Activated T-helper 1 cell treated with anti-CD3 and anti-CD28 coated beads, Interleukin-12 subunit alpha, Interleukin-12 subunit beta, Interleukin-2, Interleukin-4 antibody, amounts not matched to agents 30 ng/mL and 10 ng/mL and 1 ng/mL, durations not matched to agents 14 hours and 24 hours and 36 hours (primary cell): ENCODE measurements around the gene ZNF354B. TPM values are rescaled to one million over a fixed set of nuclear protein-coding genes. Genes with fewer than 3 reads are reported as not detected.
A peak's percentile ranks its signal among the peaks of the same experiment; 100 is the strongest.
"Not testable (repeated sequence)": the region's sequence is repeated elsewhere in the genome, so short reads cannot be mapped to it uniquely, and the experiment has no call there.

ENCODE experiments used
- DNase-seq: peaks from one replicate; pipeline ENCODE4 v3.0.0; 2021; ENCODE audit warnings: low spot score
- H3K27ac Mint-ChIP-seq: one replicate; pipeline ENCODE4 v1.8.0; 2021; ENCODE audit warnings: mild to moderate bottlenecking, mixed read lengths
- H3K27me3 Mint-ChIP-seq: one replicate; pipeline ENCODE4 v1.8.0; 2022; ENCODE audit warnings: mild to moderate bottlenecking, moderate library complexity, mixed read lengths; ENCODE audit not compliant: insufficient read depth
- H3K36me3 Mint-ChIP-seq: one replicate; pipeline ENCODE4 v1.8.0; 2021; ENCODE audit warnings: low read depth, mixed read lengths
- H3K4me1 Mint-ChIP-seq: one replicate; pipeline ENCODE4 v1.8.0; 2021; ENCODE audit warnings: low read depth, mixed read lengths
- H3K4me3 Mint-ChIP-seq: one replicate; pipeline ENCODE4 v1.8.0; 2021; ENCODE audit warnings: mild to moderate bottlenecking, moderate library complexity, mixed read lengths
- H3K9me3 Mint-ChIP-seq: one replicate; pipeline ENCODE4 v1.8.0; 2021; ENCODE audit warnings: mixed read lengths
- intact Hi-C: fragments of 100-400 bp; cut with micrococcal nuclease; formaldehyde crosslinking; loops from one replicate; pipeline ENCODE4 v1.15.1; 2024
- total RNA-seq: library from RNA; stranded (reverse); gene quantifications from 2 replicates; pipeline ENCODE4 v1.2.3, GENCODE V29; 2022

The ZNF354B gene
- 15.2 and 15.3 TPM in 2 replicates for total RNA-seq

DNA sequence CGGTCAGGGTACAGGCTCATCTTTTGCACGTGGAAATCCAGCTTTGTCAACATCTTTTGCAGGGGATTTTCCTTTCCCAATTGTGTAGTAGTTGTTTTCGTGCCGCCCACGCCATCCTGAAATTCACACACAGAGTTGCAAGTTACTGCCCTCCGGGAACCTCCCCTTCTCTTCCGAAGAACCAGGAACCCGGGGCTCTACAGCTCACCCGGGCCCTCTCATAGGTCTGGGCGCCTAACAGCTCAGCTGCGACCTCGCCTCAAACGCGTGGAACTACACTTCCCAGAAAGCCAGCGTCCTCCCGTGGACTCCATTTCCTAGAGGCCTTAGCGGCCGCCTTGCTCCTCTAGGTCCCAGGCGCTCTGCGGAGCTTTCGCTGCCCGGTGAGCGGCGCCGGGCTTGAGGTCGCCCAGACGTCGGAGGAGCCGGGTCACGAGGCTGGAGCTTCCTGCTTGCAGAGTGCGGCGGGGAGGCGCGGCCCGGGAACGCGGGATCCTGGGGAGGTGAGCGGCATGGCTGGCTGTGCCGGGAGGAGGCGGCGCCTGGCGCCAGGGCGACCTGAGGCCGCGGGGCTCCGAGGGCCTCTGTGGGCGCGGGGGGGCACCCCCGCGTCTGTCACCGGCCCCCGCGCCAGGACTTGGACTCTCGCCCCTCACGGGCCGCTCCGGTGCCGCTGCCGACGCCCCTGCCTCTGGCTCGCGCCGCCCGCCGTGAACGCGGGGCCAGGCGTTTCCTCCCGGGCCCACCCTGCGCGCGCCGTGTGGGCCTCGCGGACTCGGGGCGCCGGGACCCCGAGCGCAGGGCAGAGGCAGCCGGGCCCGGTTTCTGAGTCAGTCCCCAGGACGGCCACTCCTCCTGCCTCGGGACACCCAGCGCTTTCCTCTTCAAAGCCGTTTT is at the start of gene ZNF354B:
Gene ZNF354B, plus strand, starts transcription at position 329 of the 897 bp plus-strand sequence. CDS start 1,095 bp downstream, outside the sequence.
- Mint-ChIP-seq H3K27me3 (no peaks in the 10 kb centered on the region), H3K36me3 (peaks cover 21% of the 10 kb centered on the region), H3K9me3 (peaks cover 6% of the 10 kb centered on the region), H3K27ac (peak within 1 kb of the TSS; percentile 75), H3K4me1 (peaks cover 25% of the 10 kb centered on the region), H3K4me3 (peak within 1 kb of the TSS; percentile 88)
- intact Hi-C loops: loop anchor here (1.0 to 10.0 kb wide), 6 partner anchors 130 to 1632 kb away; partner anchors contain the start of genes CLK4, CNOT6, ZNF354A and ZNF354C
- peak; percentile 79 for DNase-seq

DNA sequence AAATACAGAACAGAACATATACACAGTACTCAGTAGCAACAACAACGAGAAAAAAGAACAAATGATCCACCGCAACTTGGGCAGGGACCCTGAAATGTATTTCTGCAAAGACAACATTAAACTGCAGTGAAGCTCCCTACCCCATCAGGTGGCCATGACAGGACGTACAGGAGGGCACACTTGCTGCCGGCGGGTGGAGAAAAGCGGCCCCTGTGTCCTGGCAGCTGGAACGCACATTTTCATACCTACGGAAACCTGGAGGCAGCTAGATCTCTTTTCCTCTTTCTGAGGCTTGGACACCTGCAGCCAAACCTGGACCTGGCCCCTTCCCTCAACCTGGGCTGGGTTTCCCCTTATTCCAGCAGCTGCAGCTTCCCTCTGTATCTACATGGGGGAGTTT is 42.2 kb upstream of the ZNF354B start:
- no peak for DNase-seq
- Mint-ChIP-seq H3K36me3 (no peaks in the 10 kb centered on the region), H3K27me3 (no peaks in the 10 kb centered on the region), H3K4me3 (no peak overlapping the region), H3K4me1 (no peaks in the 10 kb centered on the region), H3K9me3 (peaks cover 20% of the 10 kb centered on the region), H3K27ac (no peak overlapping the region)
- intact Hi-C loops: no loop called here

DNA sequence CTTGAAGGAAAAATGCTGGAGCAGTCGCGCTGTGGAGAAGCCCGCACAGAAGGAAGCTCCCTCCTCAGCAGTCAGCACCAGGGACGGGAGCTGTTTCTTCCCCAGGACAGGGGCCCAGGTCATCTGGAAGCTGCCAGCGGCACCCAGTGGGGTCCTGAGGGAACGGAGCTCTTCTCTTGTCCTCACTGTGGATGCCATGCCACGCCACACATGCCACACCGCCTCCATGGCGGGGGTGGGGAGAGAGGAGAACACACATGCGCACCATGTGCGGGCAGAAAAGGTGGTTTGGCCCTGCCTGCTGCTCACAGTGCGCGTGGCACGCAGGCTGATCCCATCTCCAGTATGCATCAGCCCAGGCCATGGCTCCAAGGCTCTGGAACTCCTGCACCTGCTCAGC is 41.7 kb upstream of the ZNF354B start:
- H3K27ac Mint-ChIP-seq: no peak overlapping the region
- H3K36me3 Mint-ChIP-seq: no peaks in the 10 kb centered on the region
- H3K4me1 Mint-ChIP-seq: no peaks in the 10 kb centered on the region
- H3K27me3 Mint-ChIP-seq: no peaks in the 10 kb centered on the region
- intact Hi-C loops: no loop called here
- no peak overlapping the region for H3K4me3 Mint-ChIP-seq
- no peak for DNase-seq
- peaks cover 16% of the 10 kb centered on the region for H3K9me3 Mint-ChIP-seq

DNA sequence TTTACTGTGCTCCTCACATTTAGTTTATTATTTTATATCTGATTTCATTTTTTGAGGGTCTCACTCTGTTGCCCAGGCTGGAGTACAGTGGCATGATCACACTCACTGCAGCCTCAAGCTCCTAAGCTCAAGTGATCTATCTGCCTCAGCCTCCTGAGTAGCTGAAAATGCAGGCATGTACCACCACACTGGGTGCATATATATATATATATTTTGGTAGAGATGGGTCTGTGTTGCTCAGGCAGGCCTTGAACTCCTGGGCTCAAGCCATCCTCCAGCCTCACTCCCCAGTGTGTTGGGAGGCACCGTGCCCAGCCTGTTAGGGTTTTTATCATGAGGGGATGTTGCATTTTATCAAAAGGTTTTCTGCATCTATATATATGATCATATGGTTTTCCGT is 39.8 kb upstream of the ZNF354B start:
- DNase-seq: no peak
- H3K9me3 Mint-ChIP-seq: peaks cover 7% of the 10 kb centered on the region
- intact Hi-C loops: no loop called here
- H3K4me1 Mint-ChIP-seq: no peaks in the 10 kb centered on the region
- H3K36me3 Mint-ChIP-seq: no peaks in the 10 kb centered on the region
- no peaks in the 10 kb centered on the region for H3K27me3 Mint-ChIP-seq
- H3K27ac Mint-ChIP-seq: no peak overlapping the region
- no peak overlapping the region for H3K4me3 Mint-ChIP-seq

DNA sequence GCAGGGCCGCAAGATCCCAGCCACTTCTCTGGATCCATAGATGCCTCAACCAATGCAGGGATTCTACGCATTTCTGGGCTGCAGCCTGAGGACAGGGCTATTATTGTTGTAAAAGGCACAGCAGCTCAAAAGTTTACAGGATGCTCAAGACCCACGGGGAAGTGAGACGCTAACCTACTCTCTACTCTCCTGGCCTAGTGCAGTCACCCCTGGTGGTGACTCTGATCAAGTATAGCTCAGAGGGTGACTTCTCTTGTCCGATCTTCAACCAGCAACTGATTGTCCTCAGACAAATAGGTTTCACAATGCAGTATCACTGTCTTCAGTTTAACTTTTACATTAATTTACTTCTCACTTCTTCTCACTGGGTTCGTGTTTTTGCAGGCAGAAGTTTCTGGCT is 34.3 kb upstream of the ZNF354B start:
- no peaks in the 10 kb centered on the region for H3K36me3 Mint-ChIP-seq
- no peaks in the 10 kb centered on the region for H3K27me3 Mint-ChIP-seq
- no peak for DNase-seq
- no peak overlapping the region for H3K27ac Mint-ChIP-seq
- peaks cover 13% of the 10 kb centered on the region for H3K9me3 Mint-ChIP-seq
- intact Hi-C loops: no loop called here
- H3K4me3 Mint-ChIP-seq: no peak overlapping the region
- H3K4me1 Mint-ChIP-seq: no peaks in the 10 kb centered on the region

DNA sequence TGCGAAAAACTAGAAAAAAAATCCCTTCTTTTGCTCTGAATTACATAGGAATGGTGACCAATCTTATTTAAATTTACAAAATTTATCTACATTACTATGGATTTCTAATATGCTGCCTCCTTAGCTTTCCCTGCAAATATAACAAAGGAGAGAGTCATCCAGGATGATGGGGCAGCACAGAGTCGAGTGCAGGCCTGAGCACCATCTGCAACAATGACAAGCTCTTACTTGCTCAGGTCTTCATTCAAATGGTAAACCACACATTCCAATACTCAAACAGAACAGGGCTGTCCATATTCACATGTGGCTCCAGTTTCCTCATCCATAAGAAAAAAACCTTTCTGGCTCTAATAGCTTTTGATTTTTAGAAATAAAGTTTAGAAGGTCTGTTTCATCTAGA is 33.5 kb upstream of the ZNF354B start:
- intact Hi-C loops: no loop called here
- peaks cover 9% of the 10 kb centered on the region for H3K9me3 Mint-ChIP-seq
- no peaks in the 10 kb centered on the region for H3K36me3 Mint-ChIP-seq
- no peaks in the 10 kb centered on the region for H3K4me1 Mint-ChIP-seq
- no peak for DNase-seq
- no peak overlapping the region for H3K27ac Mint-ChIP-seq
- no peaks in the 10 kb centered on the region for H3K27me3 Mint-ChIP-seq
- H3K4me3 Mint-ChIP-seq: no peak overlapping the region

DNA sequence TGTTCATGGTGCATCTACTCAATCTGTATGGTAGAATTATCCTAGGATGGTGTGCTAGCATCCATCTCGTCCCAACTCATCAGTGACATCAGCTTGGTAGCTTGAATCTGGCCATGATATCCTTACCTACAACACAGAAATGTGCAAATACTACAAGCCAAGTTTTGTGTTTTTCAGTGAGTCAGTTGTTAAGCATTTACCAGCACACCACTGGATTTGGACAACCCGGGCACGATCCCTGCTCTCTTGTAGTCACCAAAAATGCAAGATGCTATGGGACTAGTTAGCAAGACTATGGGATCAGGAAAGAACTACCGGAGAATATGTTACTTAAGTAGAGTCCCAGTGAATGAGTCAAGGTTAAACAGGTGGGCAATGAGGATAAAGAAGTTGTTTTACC is 32.1 kb upstream of the ZNF354B start:
- no peaks in the 10 kb centered on the region for H3K27me3 Mint-ChIP-seq
- H3K4me3 Mint-ChIP-seq: no peak overlapping the region
- H3K9me3 Mint-ChIP-seq: peaks cover 10% of the 10 kb centered on the region
- no peak for DNase-seq
- no peaks in the 10 kb centered on the region for H3K36me3 Mint-ChIP-seq
- H3K27ac Mint-ChIP-seq: no peak overlapping the region
- no peaks in the 10 kb centered on the region for H3K4me1 Mint-ChIP-seq
- intact Hi-C loops: no loop called here

DNA sequence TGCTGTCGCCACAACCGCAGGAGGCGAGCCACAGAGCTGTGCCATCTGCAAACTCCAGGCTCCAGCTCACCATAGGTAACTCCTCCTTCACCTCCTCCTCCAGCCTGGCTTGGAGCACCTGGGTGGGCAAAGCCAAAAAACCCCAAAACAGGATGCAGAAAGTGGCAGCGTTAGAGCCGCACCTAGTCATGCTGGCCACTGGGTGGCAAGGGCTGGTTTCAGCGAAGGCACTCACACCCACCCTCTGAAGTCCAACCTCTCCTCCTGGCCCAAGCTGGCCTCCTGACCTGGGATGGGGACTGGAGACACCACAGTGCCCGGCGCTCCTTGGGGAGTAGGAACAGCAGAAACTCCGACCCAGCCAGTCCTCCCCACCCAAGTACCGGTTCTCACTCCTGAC is 28.7 kb upstream of the ZNF354B start:
- Mint-ChIP-seq H3K4me3 (no peak overlapping the region), H3K27ac (no peak overlapping the region), H3K36me3 (no peaks in the 10 kb centered on the region), H3K9me3 (peaks cover 5% of the 10 kb centered on the region), H3K4me1 (no peaks in the 10 kb centered on the region), H3K27me3 (no peaks in the 10 kb centered on the region)
- intact Hi-C loops: no loop called here
- DNase-seq: no peak

DNA sequence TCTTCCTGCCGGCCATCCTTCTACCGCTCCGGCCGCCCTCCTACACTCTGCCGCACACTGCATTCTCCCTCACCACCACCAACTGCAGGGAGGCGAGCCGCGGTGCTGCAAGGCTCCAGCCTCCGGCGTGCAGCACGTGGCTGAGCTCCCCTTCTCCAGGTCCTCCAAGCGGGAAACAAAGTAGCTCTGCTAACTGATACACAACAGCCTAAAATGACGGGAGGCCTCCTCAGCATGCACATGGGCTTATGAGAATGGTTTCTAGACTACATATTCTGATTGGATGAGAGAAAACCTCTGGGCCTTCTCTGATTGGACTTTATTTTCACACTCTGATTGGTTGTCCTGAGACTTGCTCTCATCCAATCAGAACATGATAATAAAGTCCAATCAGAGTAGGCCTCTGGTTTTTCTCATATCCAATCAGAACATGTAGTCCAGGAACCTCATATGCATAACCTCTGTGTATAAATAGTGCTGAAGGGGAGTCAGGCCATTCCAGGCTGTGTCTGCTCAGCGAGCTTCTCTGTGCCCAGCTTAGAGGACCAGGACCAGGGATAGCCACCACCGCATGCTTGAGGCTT is 27.0 kb upstream of the ZNF354B start:
- no peak for DNase-seq
- H3K4me3 Mint-ChIP-seq: no peak overlapping the region
- H3K4me1 Mint-ChIP-seq: no peaks in the 10 kb centered on the region

DNA sequence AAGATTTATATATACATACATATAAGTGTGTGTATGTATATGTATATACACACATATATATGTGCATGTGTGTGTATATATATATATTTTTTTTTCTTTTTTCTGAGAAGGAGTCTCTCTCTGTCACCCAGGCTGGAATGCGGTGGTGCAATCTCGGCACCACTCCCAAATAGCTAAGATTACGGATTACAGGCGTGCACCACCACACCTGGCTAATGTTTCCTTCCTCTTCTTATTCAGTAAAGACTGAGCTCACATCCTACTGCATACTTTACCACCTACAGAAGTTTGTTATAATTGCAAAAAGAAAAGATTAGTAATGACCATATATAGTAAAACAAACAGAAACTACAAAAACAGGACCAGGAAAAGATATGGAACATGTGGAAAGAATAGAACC is 23.1 kb upstream of the ZNF354B start:
- intact Hi-C loops: no loop called here
- Mint-ChIP-seq H3K27me3 (no peaks in the 10 kb centered on the region), H3K4me3 (no peak overlapping the region), H3K36me3 (no peaks in the 10 kb centered on the region), H3K27ac (no peak overlapping the region), H3K4me1 (no peaks in the 10 kb centered on the region), H3K9me3 (peaks cover 5% of the 10 kb centered on the region)
- DNase-seq: no peak

More for the DNA sequence above, 27.0 kb upstream of the ZNF354B start:
- Mint-ChIP-seq H3K27me3 (no peaks in the 10 kb centered on the region), H3K36me3 (no peaks in the 10 kb centered on the region), H3K9me3 (peaks cover 5% of the 10 kb centered on the region), H3K27ac (no peak overlapping the region)
- intact Hi-C loops: no loop called here

DNA sequence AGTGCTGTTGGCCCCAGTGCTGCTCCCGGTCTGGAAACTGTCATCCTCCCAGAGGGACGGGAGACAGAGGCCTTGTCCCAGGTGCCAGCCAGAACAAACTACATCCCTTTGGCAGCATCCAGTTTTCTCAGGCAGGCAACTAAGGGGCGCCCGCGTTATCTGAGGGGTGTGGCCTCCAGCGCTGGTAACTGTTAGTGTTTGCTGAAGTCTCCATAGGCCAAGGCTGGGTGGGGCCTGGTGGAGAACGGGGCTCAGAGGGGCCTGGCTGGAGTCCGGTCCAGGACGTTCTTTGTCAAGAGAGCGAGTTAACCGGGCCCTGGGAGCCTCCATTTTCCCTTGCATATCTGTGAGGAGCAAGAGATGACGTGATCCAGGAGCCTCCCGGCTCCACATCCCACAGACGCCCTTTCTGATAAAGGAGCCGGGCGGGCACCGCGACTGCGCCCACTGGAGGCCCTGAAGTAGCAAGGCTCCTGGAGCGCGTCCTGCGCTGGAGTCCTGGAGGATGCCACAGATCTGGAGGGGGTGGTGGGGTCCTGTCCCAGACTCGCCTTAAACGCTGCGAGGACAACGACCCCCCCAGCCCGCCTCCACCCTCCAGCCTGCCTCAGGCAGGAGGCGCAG is 20.9 kb upstream of the ZNF354B start:
- intact Hi-C loops: not testable (repeated sequence)

DNA sequence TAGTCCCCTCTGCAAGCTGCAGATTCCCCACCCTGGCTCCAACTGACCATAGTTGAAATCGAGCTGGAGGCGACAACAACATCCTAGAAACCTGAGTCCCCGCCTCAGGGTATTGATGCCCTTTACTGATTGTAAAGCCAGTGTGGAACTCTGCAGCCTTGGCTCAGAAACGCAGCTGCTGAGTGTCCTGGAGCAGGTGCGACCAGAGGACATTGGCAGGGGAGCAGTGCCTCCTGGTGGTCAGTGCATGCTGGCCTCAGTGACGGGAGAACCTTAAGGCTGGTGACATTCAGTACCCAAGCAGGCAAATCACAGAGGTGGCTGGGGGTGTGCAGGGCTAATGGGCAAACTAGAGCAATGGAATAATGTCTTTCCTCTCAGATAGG is 20.4 kb upstream of the ZNF354B start:
- peak; percentile 7 for DNase-seq
- Mint-ChIP-seq H3K27ac (no peak overlapping the region), H3K27me3 (no peaks in the 10 kb centered on the region), H3K4me1 (no peaks in the 10 kb centered on the region), H3K9me3 (no peaks in the 10 kb centered on the region), H3K36me3 (no peaks in the 10 kb centered on the region), H3K4me3 (no peak overlapping the region)
- intact Hi-C loops: no loop called here

More for the DNA sequence above, 20.9 kb upstream of the ZNF354B start:
- H3K4me1 Mint-ChIP-seq, H3K4me3 Mint-ChIP-seq, H3K36me3 Mint-ChIP-seq, H3K27ac Mint-ChIP-seq, H3K9me3 Mint-ChIP-seq, H3K27me3 Mint-ChIP-seq, DNase-seq: not testable (repeated sequence)

DNA sequence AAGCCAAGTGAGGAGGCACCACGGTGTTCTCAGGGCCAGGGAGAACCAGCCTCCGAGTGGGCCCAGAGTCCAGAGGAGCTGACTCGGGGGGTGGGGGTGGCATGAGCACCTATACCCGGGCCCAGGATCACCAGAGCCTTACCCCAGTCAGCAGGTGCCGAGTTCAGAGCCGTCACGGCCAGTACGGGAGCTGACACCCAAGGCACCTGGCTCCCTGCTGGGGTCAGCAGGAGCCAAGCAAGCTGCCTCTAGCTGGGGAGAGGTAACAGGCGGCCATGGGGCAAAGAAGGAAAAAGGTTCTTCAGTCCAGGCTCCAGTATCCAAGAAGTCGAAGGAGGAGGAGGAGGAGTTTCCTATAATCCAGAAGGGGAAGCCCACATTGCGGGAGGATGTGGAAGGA is 19.4 kb upstream of the ZNF354B start:
- H3K36me3 Mint-ChIP-seq, H3K9me3 Mint-ChIP-seq, H3K4me3 Mint-ChIP-seq: not testable (repeated sequence)

More for the DNA sequence above, 19.4 kb upstream of the ZNF354B start:
- H3K4me1 Mint-ChIP-seq, H3K27me3 Mint-ChIP-seq, intact Hi-C loops, DNase-seq, H3K27ac Mint-ChIP-seq: not testable (repeated sequence)
